Subcutaneous adipose tissue (tissue), 4 donors: ENCODE measurements around the gene MAST2. TPM values are rescaled to one million over a fixed set of nuclear protein-coding genes. Genes with fewer than 3 reads are reported as not detected.

Source experiments
- CTCF ChIP-seq: fragments of 450-650 bp; IDR thresholded peaks from one replicate; pipeline ENCODE4 v1.5.1; 2016; ENCODE audit warnings: low read depth, mild to moderate bottlenecking, control low read depth, antibody characterized with exemption, moderate library complexity
- total RNA-seq, 4 donors: library from RNA; depleted of rRNA; stranded (reverse); fragments of >200 nt; gene quantifications; one replicate each; pipeline ENCODE4 v1.1.0, GENCODE V29; 2016

MAST2 gene
- total RNA-seq, 4 donors from 2014 or later, result 13.4 to 23.3 (median 18.2) TPM

- no peak for TF ChIP-seq CTCF
Measured at GRCh38 chr1:46027788-46028573, 224.6 kb downstream of the MAST2 start.

- no peak for TF ChIP-seq CTCF
Measured at GRCh38 chr1:46030074-46030870, 226.9 kb downstream of the MAST2 start.

GRCh38 chr1:46030876-46031660 lies 227.7 kb downstream of the MAST2 start:
- TF ChIP-seq CTCF, result no peak

GRCh38 chr1:46034601-46035516 lies 231.4 kb downstream of the MAST2 start:
- TF ChIP-seq CTCF, result no peak

- TF ChIP-seq CTCF, result no peak
Measured at GRCh38 chr1:46036894-46037839, 233.8 kb downstream of the MAST2 start.

GRCh38 chr1:46039571-46040052 lies 236.2 kb downstream of the MAST2 start:
- TF ChIP-seq CTCF, result no peak
